ENCODE measurements around the gene PSME2.
"Not testable (repeated sequence)": the region's sequence is repeated elsewhere in the genome, so short reads cannot be mapped to it uniquely, and the experiment has no call there.

The PSME2 gene

DNA sequence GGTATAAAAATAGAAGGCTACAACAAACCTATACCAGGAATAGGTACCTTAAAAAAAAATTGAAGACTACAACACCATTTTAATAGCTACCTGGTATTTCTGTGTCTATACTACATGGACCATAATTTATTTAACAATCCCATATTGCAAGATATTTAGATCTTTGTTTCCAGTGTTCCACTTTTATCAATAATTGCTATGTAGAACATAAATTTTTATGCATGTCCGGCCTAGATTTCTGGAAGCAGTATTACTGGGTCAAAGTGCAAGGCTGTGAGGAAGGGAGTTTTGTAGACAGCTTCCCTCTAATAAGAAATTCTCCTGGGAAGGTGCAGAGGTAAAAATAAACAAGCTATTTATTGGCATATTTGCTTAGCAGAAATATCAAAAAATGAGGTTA is 35.9 kb downstream of the PSME2 start:
- no peak for DNase-seq

DNA sequence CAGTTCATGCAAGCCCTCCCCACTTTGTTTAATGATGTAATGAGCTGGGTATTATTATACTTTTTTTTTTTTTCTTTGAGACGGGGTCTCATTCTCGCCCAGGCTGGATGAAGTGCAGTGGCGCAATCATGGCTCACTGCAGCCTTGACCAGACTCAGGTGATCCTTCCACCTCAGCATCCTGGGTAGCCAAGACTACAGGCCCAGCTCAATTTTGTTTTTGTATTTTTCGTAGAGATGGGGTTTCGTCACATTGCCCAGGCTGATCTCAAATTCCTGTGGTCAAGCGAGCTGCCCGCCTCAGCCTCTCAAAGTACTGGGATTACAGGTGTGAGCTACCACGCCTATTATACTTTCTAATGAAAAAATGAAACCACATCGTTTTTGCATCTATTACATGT is 36.4 kb downstream of the PSME2 start:
- no peak for DNase-seq

DNA sequence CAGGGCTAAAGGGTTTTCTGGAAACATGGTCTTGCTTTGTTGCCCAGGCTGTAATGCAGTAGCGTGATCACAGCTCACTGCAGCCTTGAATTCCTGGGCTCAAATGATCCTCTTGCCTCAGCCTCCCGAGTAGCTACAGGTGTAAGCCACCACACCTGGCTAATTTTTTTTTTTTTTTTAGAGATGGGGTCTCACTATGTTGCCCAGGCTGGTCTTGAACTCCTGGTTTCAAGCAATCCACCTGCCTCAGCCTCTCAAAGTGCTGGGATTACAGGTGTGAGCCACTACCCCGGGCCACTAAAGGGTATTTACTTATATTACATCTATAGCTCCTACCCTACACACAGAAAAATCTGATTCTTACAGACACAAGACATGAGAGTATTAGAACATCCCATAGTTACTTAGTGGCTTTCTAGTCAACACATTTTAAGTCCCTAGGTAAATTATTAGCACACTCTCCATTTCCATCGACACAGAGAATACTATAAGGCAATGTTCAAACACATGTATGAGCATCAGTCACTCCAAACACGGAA is 38.0 kb downstream of the PSME2 start:
- no peak for DNase-seq

DNA sequence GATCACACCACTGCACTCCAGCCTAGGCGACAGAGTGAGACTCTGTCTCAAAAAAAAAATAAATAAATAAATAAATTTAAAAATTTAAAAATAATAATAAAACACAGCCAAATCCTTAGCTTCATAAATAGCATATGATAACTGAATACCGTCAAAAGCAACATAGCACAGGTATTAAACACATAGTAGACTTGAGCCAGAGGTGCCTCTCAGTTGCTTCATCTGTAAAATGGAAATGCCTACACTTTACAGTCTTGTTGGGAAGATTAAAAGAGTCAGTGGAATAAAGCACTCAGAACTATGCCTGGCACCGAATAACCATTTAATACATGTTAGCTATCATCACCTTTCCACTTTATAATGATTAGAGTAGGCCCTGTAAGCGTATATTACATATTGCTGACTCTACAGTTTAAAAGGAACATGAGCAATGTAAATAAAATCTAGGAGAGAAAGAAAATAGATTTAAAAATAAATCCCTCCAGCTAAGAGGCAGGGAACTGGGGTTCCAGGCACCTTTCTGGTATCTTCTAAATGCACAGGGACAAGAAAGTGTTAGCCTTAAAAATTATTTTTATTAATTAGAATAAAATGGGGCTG is 39.6 kb downstream of the PSME2 start:
- DNase-seq: no peak

DNA sequence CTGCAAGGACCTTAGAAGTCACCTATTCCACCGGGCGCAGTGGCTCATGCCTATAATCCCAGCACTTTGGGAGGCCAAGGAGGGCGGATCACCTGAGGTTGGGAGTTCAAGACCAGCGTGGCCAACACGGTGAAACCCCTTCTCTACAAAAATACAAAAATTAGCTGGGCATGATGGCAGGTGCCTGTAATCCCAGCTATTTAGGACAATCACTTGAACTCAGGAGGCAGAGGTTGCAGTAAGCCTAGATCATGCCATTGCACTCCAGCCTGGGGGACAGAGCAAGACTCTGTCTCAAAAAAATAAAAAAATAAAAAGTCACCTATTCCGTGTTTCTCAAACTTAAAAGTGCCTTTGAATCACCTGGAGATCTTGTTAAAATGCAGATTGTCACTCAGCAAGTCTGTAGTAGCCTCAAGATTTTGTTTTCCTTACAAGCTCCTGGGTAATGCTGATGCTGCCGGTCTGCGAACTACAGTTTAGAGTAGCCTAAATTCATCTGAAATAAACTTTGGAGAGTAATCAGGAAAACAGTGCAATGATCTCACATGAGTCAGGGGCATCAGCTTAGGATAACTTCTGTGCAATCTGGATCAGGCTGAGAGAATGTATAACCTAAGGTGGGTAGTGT is 40.7 kb downstream of the PSME2 start:
- not testable (repeated sequence) for DNase-seq

DNA sequence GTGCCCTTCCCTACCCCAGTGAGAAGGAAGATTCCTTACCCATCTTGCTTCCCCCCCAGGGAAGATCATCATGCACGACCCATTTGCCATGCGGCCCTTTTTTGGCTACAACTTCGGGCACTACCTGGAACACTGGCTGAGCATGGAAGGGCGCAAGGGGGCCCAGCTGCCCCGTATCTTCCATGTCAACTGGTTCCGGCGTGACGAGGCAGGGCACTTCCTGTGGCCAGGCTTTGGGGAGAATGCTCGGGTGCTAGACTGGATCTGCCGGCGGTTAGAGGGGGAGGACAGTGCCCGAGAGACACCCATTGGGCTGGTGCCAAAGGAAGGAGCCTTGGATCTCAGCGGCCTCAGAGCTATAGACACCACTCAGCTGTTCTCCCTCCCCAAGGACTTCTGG is 43.0 kb downstream of the PSME2 start:
- no peak for DNase-seq

DNA sequence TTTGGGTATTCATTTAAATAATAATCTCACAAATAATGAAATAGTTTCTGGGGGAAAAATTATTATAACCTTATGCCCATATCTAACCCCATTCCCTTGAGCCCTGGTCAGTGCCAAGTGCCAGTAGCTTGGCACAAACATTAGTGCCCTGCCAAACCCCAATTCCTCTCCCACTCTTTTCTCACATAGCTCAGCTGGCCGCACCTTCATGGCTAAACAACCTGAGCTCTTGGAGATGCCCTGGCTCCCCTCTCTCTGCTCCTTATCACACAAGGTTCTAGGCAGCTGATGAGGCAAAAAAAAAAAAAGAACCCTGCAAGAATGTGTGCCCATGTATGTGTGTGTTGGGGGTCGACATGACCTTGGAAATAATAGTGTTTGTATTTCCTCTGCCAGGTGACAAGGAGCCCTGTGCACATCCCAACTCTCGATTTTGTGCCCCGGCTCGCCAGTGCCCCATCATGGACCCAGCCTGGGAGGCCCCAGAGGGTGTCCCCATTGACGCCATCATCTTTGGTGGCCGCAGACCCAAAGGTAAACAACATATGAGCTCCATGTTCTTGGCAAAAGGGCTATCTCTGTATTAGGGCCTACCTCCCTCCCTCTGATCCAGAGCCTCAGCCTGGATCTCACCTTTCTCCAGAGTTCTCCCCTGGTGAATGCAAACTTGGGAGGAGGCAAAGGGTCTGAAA is 43.9 kb downstream of the PSME2 start:
- no peak for DNase-seq

DNA sequence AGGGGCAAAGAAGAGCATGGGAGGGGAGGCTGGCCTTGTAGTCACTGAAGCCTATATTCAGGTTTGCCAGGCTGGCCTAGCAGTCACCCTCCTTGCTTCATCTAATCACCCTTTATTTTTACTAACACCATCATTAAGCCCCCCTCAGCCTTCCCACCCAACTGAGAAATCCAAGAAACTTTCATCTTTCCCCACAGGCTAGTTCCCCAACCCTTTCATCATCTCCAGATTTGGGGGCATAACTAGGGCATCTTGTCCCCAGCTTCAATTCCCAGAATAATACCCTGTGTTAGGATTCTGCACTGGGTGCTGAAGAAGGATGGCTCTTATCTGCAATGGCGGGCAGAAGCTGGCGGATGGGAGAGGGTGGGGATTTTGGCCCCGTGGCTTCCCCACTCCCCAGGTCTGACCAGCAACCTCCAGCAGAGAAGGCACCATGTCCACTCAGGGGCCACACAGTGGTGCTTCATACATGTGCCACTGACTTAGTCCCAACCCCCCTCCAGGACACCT is 45.4 kb downstream of the PSME2 start:
- no peak for DNase-seq

DNA sequence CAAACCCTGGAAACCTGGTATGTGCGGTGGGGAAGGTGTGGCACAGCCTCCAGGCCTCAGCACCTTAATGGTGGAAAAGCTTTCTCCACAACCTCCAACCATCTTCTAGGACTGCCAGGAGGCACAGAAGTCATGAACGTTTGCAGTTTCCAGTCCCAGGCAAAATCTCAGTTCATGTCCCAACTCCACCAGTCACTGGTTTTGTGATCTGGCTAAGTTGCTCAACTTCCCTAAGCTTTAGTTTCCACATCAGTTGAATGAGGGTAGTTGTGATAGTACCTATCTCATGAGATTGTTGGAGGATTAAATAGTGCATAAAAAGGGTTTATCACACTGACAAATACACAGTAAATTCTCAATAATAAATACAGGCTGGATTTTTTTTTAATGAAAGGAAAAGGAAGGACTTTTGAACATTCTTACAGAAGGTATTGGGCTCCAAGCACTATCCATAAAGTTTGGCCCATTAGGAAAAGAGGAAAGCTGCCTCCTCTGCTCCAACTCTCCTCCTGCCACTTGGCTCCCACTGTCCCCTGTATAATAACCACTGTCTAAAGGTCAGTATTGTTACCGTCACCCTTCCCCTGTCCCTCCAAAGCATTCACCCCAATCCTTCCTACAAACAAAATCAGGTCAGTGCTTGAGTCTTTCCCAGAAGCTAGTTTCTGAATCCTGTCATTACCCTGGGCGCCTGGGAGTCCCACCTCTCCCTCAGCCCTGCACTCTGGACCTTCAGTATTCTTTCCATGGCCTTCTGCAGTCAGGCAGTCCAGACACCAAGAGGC is 46.0 kb downstream of the PSME2 start:
- no peak for DNase-seq

DNA sequence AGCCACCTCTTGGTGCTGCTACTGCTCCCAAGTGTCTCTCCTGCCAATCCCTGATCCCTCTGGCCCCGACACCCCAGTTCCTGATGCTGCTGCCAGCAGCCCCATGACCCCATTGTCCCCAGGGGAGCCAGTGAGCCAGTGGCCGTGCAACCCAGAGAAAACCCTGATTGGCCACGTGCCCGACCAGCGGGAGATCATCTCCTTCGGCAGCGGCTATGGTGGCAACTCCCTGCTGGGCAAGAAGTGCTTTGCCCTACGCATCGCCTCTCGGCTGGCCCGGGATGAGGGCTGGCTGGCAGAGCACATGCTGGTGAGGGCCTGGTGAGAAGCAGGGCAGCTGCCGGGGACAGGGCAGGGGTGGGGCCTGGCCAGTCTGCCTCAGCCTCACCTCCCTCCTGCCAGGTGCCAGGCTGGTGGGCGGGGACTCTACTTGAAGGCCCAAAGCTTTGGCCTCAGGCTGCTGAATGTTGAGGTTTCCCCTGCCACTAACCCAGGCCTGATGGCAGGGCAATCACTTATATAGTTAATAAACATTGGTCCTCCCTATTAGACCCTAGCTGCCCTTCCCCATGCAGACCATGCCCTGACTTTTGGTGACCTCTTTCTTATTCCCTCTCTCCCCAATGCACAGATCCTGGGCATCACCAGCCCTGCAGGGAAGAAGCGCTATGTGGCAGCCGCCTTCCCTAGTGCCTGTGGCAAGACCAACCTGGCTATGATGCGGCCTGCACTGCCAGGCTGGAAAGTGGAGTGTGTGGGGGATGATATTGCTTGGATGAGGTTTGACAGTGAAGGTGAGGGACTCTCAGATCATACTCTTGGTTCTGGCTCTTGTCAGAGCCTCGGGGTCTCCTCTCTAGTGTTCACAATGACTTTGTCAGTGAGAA is 47.2 kb downstream of the PSME2 start:
- DNase-seq: no peak

DNA sequence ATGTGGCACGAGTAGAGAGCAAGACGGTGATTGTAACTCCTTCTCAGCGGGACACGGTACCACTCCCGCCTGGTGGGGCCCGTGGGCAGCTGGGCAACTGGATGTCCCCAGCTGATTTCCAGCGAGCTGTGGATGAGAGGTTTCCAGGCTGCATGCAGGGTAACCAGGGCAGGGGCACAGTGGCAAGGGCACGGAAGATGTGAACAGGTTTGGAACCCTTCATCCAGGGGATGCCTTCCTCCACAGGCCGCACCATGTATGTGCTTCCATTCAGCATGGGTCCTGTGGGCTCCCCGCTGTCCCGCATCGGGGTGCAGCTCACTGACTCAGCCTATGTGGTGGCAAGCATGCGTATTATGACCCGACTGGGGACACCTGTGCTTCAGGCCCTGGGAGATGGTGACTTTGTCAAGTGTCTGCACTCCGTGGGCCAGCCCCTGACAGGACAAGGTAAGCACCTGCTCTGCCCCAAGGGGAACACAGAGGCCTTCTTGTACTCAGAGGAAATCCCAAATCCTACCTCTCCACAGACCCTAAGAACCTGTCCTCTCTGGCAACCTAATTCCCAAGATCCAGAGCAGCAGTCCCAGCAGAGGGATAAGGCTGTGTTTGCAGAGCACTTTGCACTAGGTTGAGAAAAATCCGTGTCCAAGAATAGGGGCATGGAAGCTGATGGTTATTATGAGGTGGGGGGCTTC is 48.0 kb downstream of the PSME2 start:
- no peak for DNase-seq

DNA sequence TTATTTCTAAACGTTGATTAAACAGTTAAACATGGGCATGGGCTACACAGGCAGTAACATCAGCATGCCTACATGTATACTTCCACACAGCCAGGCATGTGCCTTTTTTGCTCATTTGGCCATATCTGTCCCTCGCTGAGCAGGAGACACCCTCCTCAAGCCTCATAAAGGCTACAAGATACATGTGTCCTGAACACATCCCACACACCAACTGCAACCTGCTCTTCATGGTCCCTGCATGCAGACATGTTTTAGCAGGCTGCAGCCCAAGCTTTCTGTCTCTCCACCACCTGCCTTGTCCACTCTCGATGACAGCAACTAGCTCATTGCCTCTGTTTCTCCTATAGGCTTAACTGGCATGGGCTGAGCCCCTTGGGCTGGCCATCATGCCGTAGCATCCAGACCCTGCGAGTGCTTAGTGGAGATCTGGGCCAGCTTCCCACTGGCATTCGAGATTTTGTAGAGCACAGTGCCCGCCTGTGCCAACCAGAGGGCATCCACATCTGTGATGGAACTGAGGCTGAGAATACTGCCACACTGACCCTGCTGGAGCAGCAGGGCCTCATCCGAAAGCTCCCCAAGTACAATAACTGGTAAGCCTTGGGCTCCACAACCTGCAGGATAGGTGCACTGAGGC is 49.7 kb downstream of the PSME2 start:
- no peak for DNase-seq

DNA sequence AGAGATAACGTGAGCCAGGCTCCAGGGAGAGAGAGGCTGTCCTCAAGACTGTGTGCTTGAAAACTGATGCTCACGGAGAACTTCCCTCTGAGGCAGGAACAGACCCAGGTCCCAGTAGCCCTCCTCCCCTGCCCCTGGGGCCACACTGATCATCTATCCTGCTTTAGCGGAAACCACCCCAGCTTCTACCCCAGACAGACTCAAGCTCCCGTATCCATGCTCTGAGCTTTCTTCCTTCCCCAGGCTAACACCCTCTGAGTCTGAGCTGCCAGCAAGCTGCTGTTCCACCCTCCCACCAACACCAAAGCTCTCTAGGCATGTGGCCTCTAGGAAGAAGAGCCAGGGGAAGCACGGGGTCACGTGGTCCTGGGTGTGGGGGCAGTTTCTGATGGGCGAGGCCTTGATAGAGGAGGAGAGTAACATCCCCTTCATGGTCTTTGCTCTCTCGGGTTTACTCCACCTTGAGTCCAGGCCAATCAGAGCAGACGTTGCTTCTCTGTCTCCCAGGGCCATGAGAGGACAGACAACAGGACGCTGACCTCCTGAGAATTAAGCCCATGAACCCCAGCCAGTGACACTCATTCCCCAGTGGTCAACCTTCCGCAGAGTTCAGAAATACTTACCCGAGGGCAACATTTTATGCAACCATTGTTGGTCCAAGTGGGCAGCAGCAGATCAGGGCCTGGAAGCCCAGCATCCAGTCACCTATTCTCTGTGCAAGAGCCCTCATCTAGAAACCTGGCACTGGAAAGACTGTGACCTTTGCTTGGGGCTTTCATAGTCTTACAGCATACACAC is 50.9 kb downstream of the PSME2 start:
- peak; percentile 77 for DNase-seq

DNA sequence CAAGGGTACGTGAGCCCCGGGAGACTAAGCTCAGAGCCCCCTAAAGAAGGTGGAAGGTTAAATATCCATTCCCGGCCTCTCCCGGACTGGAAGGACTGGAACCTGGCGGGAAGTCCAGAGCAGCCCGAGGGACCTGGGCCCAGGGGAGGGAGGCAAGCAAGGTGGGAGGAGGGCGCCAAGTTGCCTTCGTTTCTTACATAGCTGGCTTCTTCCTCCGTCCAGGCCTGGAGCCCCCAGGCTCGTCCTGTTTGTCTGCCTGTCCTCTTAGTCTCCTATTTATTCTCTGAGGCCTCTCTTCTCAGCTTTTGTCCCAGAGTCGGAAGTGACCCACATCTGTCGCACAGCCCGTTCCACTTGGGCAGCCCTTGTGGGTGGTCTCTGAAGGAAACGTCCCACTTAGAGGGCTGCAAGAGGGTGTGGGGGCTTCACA is 51.6 kb downstream of the PSME2 start:
- DNase-seq: no peak

DNA sequence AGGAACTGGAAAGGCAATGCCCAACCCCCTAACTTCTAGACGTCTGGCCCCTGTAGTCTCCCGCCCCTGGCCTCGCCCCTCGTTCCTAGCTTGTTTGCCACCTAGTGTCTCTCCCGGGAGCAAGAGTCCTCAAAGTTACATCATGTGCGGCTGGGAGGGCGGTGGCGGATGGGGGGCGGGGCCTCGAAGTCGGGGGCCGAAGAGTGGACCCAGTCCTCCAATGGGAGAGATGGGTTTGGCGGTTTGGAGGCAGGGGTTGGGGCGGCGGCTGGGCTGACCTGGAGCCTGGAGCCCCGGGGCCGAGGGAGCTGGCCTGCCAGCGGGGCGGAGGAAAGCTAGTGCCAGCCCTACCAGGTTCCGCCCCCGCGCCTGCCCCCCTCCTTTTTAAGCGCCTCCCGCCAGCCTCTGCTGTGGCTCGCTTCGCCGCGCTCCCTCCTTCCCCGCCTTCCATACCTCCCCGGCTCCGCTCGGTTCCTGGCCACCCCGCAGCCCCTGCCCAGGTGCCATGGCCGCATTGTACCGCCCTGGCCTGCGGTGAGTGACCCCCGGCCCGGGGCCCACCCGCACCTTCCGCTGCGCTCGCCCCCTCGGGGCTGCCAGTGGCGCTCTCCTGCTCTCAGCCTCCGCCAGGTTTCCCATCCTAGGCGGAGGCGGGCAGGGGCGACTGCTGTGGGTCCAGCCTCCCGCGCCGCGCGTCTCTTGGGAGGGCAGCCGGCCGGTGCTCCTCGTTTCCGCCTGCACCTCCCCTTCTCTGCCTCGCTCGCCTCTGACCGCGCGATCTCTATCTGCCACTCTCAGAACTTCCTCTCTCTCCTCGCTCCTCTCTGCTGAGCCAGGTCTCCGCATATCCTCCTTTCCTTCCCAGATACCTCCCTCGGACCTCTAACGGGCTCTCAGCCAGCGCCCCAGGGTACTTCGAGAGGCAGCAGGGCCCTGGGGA is 52.2 kb downstream of the PSME2 start, which contains the start of gene PCK2:
PCK2 (plus strand) TSS at position 411 of the 940 bp plus-strand sequence; CDS start at position 506, 95 bp downstream.
- peak; percentile 88 for DNase-seq
